Immature natural killer cell (primary cell): ENCODE results near the gene PCDHGA11. TPM values are rescaled to one million over a fixed set of nuclear protein-coding genes. Genes with fewer than 3 reads are reported as not detected.
A peak's percentile ranks its signal among the peaks of the same experiment; 100 is the strongest.
"Not testable (repeated sequence)": the region's sequence is repeated elsewhere in the genome, so short reads cannot be mapped to it uniquely, and the experiment has no call there.

Experiments
- DNase-seq, 3 donors: peaks; one replicate each; pipeline ENCODE4 v3.0.0; 2022; ENCODE audit warnings: mixed read lengths in 1 of 3
- H3K27ac Mint-ChIP-seq, 6 donors: one replicate each; pipeline ENCODE4 v1.8.0; 2020; ENCODE audit warnings: mixed read lengths in 6 of 6, mild to moderate bottlenecking in 5 of 6, inconsistent platforms in 4 of 6, moderate library complexity in 3 of 6
- H3K27me3 Mint-ChIP-seq, 3 donors: one replicate each; pipeline ENCODE4 v1.8.0; 2020 to 2021; ENCODE audit warnings: low read depth in 3 of 3, mild to moderate bottlenecking in 3 of 3, mixed read lengths in 3 of 3, moderate library complexity in 3 of 3, inconsistent platforms in 1 of 3
- H3K36me3 Mint-ChIP-seq, 3 donors: one replicate each; pipeline ENCODE4 v1.8.0; 2020; ENCODE audit warnings: mixed read lengths in 3 of 3, inconsistent platforms in 2 of 3, mild to moderate bottlenecking in 2 of 3
- H3K4me1 Mint-ChIP-seq, 2 donors: one replicate each; pipeline ENCODE4 v1.8.0; 2020; ENCODE audit warnings: inconsistent platforms in 2 of 2, mild to moderate bottlenecking in 2 of 2, mixed read lengths in 2 of 2, moderate library complexity in 1 of 2
- H3K4me3 Mint-ChIP-seq, 5 donors: one replicate each; pipeline ENCODE4 v1.8.0; 2020; ENCODE audit warnings: mild to moderate bottlenecking in 5 of 5, mixed read lengths in 5 of 5, inconsistent platforms in 3 of 5, moderate library complexity in 3 of 5
- H3K9me3 Mint-ChIP-seq, 6 donors: one replicate each; pipeline ENCODE4 v1.8.0; 2020; ENCODE audit warnings: mild to moderate bottlenecking in 6 of 6, mixed read lengths in 6 of 6, inconsistent platforms in 4 of 6, moderate library complexity in 3 of 6
- polyA plus RNA-seq, 3 donors: library from polyadenylated mRNA; unstranded; fragments of 300-500 nt; fragmentation: Illumina TruSeq; gene quantifications; one replicate each; pipeline ENCODE4 v1.2.3, GENCODE V29; 2021

PCDHGA11 gene
- polyA plus RNA-seq, 3 donors from 2014 or later = 0.11 TPM; not detected in 2

DNA sequence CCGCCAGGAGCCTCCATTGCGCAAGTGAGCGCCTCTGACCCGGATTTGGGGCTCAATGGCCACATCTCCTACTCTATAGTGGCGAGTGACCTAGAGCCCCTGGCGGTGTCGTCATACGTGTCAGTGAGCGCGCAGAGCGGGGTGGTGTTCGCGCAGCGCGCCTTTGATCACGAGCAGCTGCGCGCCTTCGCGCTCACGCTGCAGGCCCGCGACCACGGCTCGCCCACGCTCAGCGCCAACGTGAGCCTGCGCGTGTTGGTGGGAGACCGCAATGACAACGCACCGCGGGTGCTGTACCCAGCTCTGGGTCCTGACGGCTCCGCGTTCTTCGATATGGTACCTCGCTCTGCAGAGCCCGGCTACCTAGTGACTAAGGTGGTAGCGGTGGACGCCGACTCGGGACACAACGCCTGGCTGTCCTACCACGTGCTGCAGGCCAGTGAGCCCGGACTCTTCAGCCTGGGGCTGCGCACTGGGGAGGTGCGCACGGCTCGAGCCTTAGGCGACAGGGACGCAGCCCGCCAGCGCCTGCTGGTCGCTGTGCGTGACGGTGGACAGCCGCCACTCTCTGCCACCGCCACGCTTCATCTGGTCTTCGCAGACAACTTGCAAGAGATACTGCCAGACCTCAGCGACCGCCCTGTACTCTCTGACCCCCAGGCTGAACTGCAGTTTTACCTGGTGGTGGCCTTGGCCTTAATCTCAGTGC is 11.1 kb upstream of the PCDHGA11 start:
- no peak for DNase-seq
- peaks cover 43 to 58% of the 10 kb centered on the region in 2 donors for H3K4me1 Mint-ChIP-seq
- H3K36me3 Mint-ChIP-seq = peaks cover 4 to 19% (median 18%) of the 10 kb centered on the region in 3 donors
- H3K9me3 Mint-ChIP-seq = peaks cover 4 to 40% (median 30%) of the 10 kb centered on the region in 6 donors
- H3K27me3 Mint-ChIP-seq = peaks cover 45 to 46% (median 45%) of the 10 kb centered on the region in 3 donors
- H3K27ac Mint-ChIP-seq = peak overlapping the region in 1 of 6 donors; percentile 69
- peak overlapping the region in 1 of 5 donors; percentile 73 for H3K4me3 Mint-ChIP-seq

GRCh38 chr5:141411575-141411974 is 9.3 kb upstream of the PCDHGA11 start:
- H3K4me3 Mint-ChIP-seq = peak overlapping the region; percentile 24 to 76 (median 53)
- peaks cover 4 to 49% (median 28%) of the 10 kb centered on the region in 6 donors for H3K9me3 Mint-ChIP-seq
- H3K27ac Mint-ChIP-seq = peak overlapping the region; percentile 32 to 82 (median 58)

GRCh38 chr5:141412854-141413539 is 7.9 kb upstream of the PCDHGA11 start, which contains the start of gene PCDHGA10:
Gene PCDHGA10 (plus strand): TSS chr5:141412987. CDS start chr5:141413176, 189 bp downstream.
- H3K4me1 Mint-ChIP-seq = peaks cover 48 to 71% of the 10 kb centered on the region in 2 donors
- H3K36me3 Mint-ChIP-seq = peaks cover 4 to 20% (median 18%) of the 10 kb centered on the region in 3 donors
- H3K9me3 Mint-ChIP-seq = peaks cover 6 to 44% (median 24%) of the 10 kb centered on the region in 6 donors
- peak within 1 kb of the TSS; percentile 82 to 89 (median 84) for H3K4me3 Mint-ChIP-seq
- DNase-seq = peak; percentile 24 to 56 (median 50)
- H3K27ac Mint-ChIP-seq = peak within 1 kb of the TSS in 5 of 6 donors; percentile 54 to 82 (median 62)
- H3K27me3 Mint-ChIP-seq = peaks cover 50 to 55% (median 51%) of the 10 kb centered on the region in 3 donors

More at GRCh38 chr5:141411575-141411974, 9.3 kb upstream of the PCDHGA11 start:
- H3K4me1 Mint-ChIP-seq = peaks cover 47 to 70% of the 10 kb centered on the region in 2 donors
- peaks cover 4 to 19% (median 18%) of the 10 kb centered on the region in 3 donors for H3K36me3 Mint-ChIP-seq
- peaks cover 49 to 52% (median 49%) of the 10 kb centered on the region in 3 donors for H3K27me3 Mint-ChIP-seq
- DNase-seq = peak; percentile 20 to 57 (median 53)

GRCh38 chr5:141413540-141414069 is 7.2 kb upstream of the PCDHGA11 start:
- no peak for DNase-seq
- H3K4me1 Mint-ChIP-seq = peaks cover 46 to 71% of the 10 kb centered on the region in 2 donors
- H3K9me3 Mint-ChIP-seq = peaks cover 10 to 44% (median 23%) of the 10 kb centered on the region in 6 donors
- H3K4me3 Mint-ChIP-seq = peak overlapping the region; percentile 82 to 89 (median 84)
- H3K27me3 Mint-ChIP-seq = peaks cover 51 to 56% (median 56%) of the 10 kb centered on the region in 3 donors
- H3K27ac Mint-ChIP-seq = peak overlapping the region in 4 of 6 donors; percentile 5 to 61 (median 34)
- H3K36me3 Mint-ChIP-seq = peaks cover 4 to 27% (median 23%) of the 10 kb centered on the region in 3 donors

DNA sequence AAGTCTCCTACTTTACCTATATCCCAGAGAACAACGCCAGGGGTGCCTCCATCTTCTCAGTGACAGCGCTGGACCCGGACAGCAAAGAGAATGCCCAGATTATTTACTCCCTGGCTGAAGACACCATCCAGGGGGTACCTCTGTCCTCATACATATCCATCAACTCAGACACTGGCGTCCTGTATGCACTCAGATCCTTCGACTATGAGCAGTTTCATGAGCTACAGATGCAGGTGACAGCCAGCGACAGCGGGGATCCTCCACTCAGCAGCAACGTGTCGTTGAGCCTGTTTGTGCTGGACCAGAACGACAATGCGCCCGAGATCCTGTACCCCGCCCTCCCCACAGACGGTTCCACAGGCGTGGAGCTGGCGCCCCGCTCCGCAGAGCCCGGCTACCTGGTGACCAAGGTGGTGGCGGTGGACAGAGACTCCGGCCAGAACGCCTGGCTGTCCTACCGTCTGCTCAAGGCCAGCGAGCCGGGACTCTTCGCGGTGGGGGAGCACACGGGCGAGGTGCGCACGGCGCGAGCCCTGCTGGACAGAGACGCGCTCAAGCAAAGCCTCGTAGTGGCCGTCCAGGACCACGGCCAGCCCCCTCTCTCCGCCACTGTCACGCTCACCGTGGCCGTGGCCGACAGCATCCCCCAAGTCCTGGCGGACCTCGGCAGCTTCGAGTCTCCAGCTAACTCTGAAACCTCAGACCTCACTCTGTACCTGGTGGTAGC is 6.1 kb upstream of the PCDHGA11 start:
- H3K4me3 Mint-ChIP-seq = peak overlapping the region; percentile 33 to 86 (median 59)
- H3K9me3 Mint-ChIP-seq = peaks cover 9 to 41% (median 19%) of the 10 kb centered on the region in 6 donors
- not testable (repeated sequence) for DNase-seq
- peaks cover 52 to 61% (median 53%) of the 10 kb centered on the region in 3 donors for H3K27me3 Mint-ChIP-seq
- H3K27ac Mint-ChIP-seq = peak overlapping the region in 1 of 6 donors; percentile 10
- H3K36me3 Mint-ChIP-seq = peaks cover 4 to 25% (median 22%) of the 10 kb centered on the region in 3 donors
- H3K4me1 Mint-ChIP-seq = peaks cover 40 to 68% of the 10 kb centered on the region in 2 donors

DNA sequence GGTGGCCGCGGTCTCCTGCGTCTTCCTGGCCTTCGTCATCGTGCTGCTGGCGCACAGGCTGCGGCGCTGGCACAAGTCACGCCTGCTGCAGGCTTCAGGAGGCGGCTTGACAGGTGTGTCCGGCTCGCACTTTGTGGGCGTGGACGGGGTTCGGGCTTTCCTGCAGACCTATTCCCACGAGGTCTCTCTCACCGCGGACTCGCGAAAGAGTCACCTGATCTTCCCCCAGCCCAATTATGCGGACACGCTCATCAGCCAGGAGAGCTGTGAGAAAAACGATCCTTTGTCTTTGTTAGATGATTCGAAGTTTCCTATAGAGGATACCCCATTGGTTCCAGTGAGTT is 5.6 kb upstream of the PCDHGA11 start:
- DNase-seq = not testable (repeated sequence)
- H3K27ac Mint-ChIP-seq = peak overlapping the region in 1 of 6 donors; percentile 15
- H3K4me1 Mint-ChIP-seq = peaks cover 39 to 65% of the 10 kb centered on the region in 2 donors
- H3K4me3 Mint-ChIP-seq = peak overlapping the region; percentile 33 to 74 (median 59)
- peaks cover 2 to 24% (median 22%) of the 10 kb centered on the region in 3 donors for H3K36me3 Mint-ChIP-seq
- peaks cover 12 to 42% (median 22%) of the 10 kb centered on the region in 6 donors for H3K9me3 Mint-ChIP-seq
- H3K27me3 Mint-ChIP-seq = peaks cover 52 to 63% (median 54%) of the 10 kb centered on the region in 3 donors

- Mint-ChIP-seq H3K36me3 (peaks cover 0 to 21% (median 20%) of the 10 kb centered on the region in 3 donors), H3K4me3 (peak within 1 kb of the TSS; percentile 71 to 85 (median 74)), H3K4me1 (peaks cover 37 to 68% of the 10 kb centered on the region in 2 donors), H3K27me3 (peaks cover 67 to 77% (median 71%) of the 10 kb centered on the region in 3 donors), H3K27ac (peak within 1 kb of the TSS in 3 of 6 donors; percentile 41 to 58 (median 45)), H3K9me3 (peaks cover 12 to 59% (median 36%) of the 10 kb centered on the region in 6 donors)
- peak; percentile 22 to 53 (median 51) for DNase-seq
Measured at GRCh38 chr5:141417494-141418172, 3.2 kb upstream of the PCDHGA11 start, which contains the start of gene PCDHGB7. Gene PCDHGB7 (plus strand): TSS chr5:141417677. CDS start chr5:141417860, 183 bp downstream.

DNA sequence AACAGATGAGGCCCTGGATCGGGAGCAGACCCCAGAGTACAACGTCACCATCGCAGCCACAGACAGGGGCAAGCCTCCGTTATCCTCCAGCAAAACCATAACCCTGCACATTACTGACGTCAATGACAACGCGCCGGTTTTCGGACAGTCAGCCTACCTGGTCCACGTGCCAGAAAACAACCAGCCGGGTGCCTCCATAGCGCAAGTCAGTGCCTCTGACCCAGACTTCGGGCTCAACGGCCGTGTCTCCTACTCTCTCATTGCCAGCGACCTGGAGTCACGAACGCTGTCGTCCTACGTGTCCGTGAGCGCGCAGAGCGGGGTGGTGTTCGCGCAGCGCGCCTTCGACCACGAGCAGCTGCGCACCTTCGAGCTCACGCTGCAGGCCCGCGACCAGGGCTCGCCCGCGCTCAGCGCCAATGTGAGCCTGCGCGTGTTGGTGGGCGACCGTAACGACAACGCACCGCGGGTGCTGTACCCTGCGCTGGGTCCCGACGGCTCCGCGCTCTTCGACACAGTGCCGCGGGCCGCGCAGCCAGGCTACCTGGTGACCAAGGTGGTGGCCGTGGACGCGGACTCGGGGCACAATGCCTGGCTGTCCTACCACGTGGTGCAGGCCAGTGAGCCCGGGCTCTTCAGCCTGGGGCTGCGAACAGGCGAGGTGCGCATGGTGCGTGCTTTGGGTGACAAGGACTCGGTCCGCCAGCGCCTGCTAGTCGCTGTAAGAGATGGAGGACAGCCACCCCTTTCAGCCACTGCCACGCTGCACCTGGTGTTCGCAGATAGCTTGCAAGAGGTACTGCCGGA is 1.6 kb upstream of the PCDHGA11 start:
- peaks cover 23 to 53% of the 10 kb centered on the region in 2 donors for H3K4me1 Mint-ChIP-seq
- H3K27me3 Mint-ChIP-seq = peaks cover 62 to 70% (median 68%) of the 10 kb centered on the region in 3 donors
- peaks cover 12 to 53% (median 37%) of the 10 kb centered on the region in 6 donors for H3K9me3 Mint-ChIP-seq
- DNase-seq = no peak
- H3K27ac Mint-ChIP-seq = peak overlapping the region in 2 of 6 donors; percentile 41 to 74
- H3K4me3 Mint-ChIP-seq = peak overlapping the region in 1 of 5 donors; percentile 85
- H3K36me3 Mint-ChIP-seq = peaks cover 0 to 18% (median 16%) of the 10 kb centered on the region in 3 donors

GRCh38 chr5:141421489-141421855 is 621 bp downstream of the PCDHGA11 start:
- Mint-ChIP-seq H3K4me3 (peak overlapping the region; percentile 71 to 89 (median 83)), H3K4me1 (peaks cover 14 to 37% of the 10 kb centered on the region in 2 donors), H3K27ac (peak overlapping the region in 2 of 6 donors; percentile 27 to 61), H3K9me3 (peaks cover 12 to 50% (median 36%) of the 10 kb centered on the region in 6 donors), H3K27me3 (peaks cover 49 to 65% (median 61%) of the 10 kb centered on the region in 3 donors), H3K36me3 (peaks cover 0 to 14% (median 12%) of the 10 kb centered on the region in 3 donors)
- no peak for DNase-seq

GRCh38 chr5:141422742-141423291 is 2.0 kb downstream of the PCDHGA11 start:
- no peak for DNase-seq
- Mint-ChIP-seq H3K4me1 (peaks cover 9 to 29% of the 10 kb centered on the region in 2 donors), H3K27me3 (peaks cover 47 to 62% (median 53%) of the 10 kb centered on the region in 3 donors), H3K9me3 (peaks cover 12 to 45% (median 35%) of the 10 kb centered on the region in 6 donors), H3K27ac (no peak overlapping the region), H3K4me3 (peak overlapping the region in 1 of 5 donors; percentile 64), H3K36me3 (peaks cover 0 to 13% (median 11%) of the 10 kb centered on the region in 3 donors)

DNA sequence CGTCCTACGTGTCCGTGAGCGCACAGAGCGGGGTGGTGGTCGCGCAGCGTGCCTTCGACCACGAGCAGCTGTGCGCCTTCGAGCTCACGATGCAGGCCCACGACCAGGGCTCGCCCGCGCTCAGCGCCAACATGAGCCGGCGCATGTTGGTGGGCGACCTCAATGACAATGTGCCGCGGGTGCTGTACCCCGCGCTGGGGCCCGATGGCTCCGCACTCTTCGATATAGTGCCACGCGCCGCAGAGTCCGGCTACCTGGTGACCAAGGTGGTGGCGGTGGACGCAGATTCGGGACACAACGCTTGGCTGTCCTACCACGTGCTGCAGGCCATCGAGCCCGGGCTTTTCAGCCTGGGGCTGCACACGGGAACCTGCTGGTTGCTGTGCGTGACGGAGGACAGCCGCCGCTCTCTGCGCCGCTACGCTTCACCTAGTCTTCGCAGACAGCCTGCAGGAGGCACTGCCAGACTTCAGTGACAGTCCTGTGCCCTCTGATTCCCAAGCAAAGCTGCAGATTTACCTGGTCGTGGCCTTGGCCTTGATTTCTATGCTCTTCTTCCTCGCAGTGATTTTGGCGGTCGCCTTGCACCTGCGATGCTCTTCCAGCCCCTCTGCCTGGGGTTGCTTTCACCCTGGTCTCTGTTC is 7.1 kb downstream of the PCDHGA11 start:
- peaks cover 10 to 35% (median 24%) of the 10 kb centered on the region in 6 donors for H3K9me3 Mint-ChIP-seq
- no peak overlapping the region for H3K27ac Mint-ChIP-seq
- peaks cover 5 to 14% (median 8%) of the 10 kb centered on the region in 3 donors for H3K36me3 Mint-ChIP-seq
- peaks cover 33 to 45% (median 35%) of the 10 kb centered on the region in 3 donors for H3K27me3 Mint-ChIP-seq
- DNase-seq = no peak
- H3K4me3 Mint-ChIP-seq = no peak overlapping the region
- peaks cover 18 to 22% of the 10 kb centered on the region in 2 donors for H3K4me1 Mint-ChIP-seq
